ENCODE measurements around the gene TMCO4. TPM values are rescaled to one million over a fixed set of nuclear protein-coding genes. Genes with fewer than 3 reads are reported as not detected.

TMCO4 gene
- total and polyA plus RNA-seq, 2 of the 4 experiments (the other 2 are of a cell fraction) = 7.3 to 8.6 TPM

- Histone ChIP-seq H3K36me3 (ENCODE audit: control insufficient read depth, insufficient read depth, low read length) (no peaks in the 10 kb centered on the region), H2BK20ac (ENCODE audit: low read depth, low read length) (no peak overlapping the region), H3K23ac (ENCODE audit: low read depth, low read length) (no peak overlapping the region), H2BK15ac (ENCODE audit: low read depth, low read length) (no peak overlapping the region), H4K5ac (ENCODE audit: low read depth, low read length) (no peak overlapping the region), H3K18ac (ENCODE audit: low read depth, low read length) (no peak overlapping the region), H3K4ac (ENCODE audit: low read depth, low read length) (no peak overlapping the region), H3K9ac (ENCODE audit: low read depth, low read length) (no peak overlapping the region), H3K27ac (ENCODE audit: insufficient read depth, low read length) (no peak overlapping the region), H3K9me3 (ENCODE audit: control insufficient read depth, insufficient read depth, low read length) (no peaks in the 10 kb centered on the region), H3K4me2 (ENCODE audit: low read depth, low read length) (no peak overlapping the region), H2BK5ac (ENCODE audit: low read depth, low read length, poor library complexity, severe bottlenecking) (no peak overlapping the region), H3K9me1 (ENCODE audit: insufficient read depth, low read length) (peaks cover 7% of the 10 kb centered on the region), H2BK120ac (ENCODE audit: low read depth, low read length) (no peak overlapping the region), H3K56ac (ENCODE audit: extremely low read depth, insufficient read depth, low read length) (no peak overlapping the region), H2AFZ (replicated peaks; ENCODE audit: low read length, poor library complexity) (no peak overlapping the region), H4K8ac (ENCODE audit: low read depth in 2 of 2, low read length in 2 of 2) (no peak overlapping the region), H3K79me1 (ENCODE audit: low read depth in 1 of 2, low read length in 2 of 2) (no peaks in the 10 kb centered on the region), H4K91ac (ENCODE audit: insufficient read depth, low read depth, low read length) (no peak overlapping the region), H3K4me1 (ENCODE audit: control insufficient read depth, insufficient read depth, low read length) (peaks cover 7% of the 10 kb centered on the region; the same call in 1 of the 2 replicates), H2AK9ac (replicated peaks; ENCODE audit: low read depth, low read length, poor library complexity) (no peak overlapping the region), H3K4me3 (ENCODE audit: insufficient read depth, low read depth, low read length) (no peak overlapping the region), H4K20me1 (ENCODE audit: insufficient read depth, low read length) (no peaks in the 10 kb centered on the region), H3K27me3 (ENCODE audit: control insufficient read depth, insufficient read depth, low read length) (no peaks in the 10 kb centered on the region), H2AK5ac (ENCODE audit: low read depth, low read length) (no peak overlapping the region), H3K14ac (replicated peaks; ENCODE audit: low read depth, low read length) (no peak overlapping the region)
- CTCF ChIA-PET = no interaction called here
- in situ Hi-C loops (cut with MboI; ENCODE audit: low sequenced_read_pairs) (no loop called here), dilution Hi-C loops (cut with HindIII; ENCODE audit: low sequenced_read_pairs, unreplicated experiment) (no loop called here), intact Hi-C loops (cut with micrococcal nuclease) (no loop called here)
- POLR2A ChIA-PET (ENCODE audit: unreplicated experiment) = no interaction called here
- TF ChIP-seq BHLHE40 (IDR thresholded peaks at IDR 0.05; ENCODE audit: low read depth, low read length) (no peak), SMC3 (IDR thresholded peaks at IDR 0.05; ENCODE audit: low read depth, low read length) (no peak), CHD1 (IDR thresholded peaks at IDR 0.05; ENCODE audit: low read depth, low read length) (no peak), RCOR1 (IDR thresholded peaks at IDR 0.05; ENCODE audit: insufficient replicate concordance, low read length) (no peak), ELK1 (IDR thresholded peaks at IDR 0.05; ENCODE audit: borderline replicate concordance, low read depth, low read length) (no peak), RFX5 (IDR thresholded peaks at IDR 0.05; ENCODE audit: low read depth, low read length) (no peak), POLR2A (IDR thresholded peaks at IDR 0.05; ENCODE audit: low read depth, low read length) (no peak), MAFK (IDR thresholded peaks at IDR 0.05; ENCODE audit: low read depth, low read length) (no peak), USF2 (IDR thresholded peaks at IDR 0.05; ENCODE audit: low read depth, low read length) (no peak), NFE2L2 (IDR thresholded peaks at IDR 0.05; ENCODE audit: low read depth, low read length) (no peak), CEBPB (IDR thresholded peaks at IDR 0.05; ENCODE audit: low read depth, low read length) (no peak), FOS (IDR thresholded peaks at IDR 0.05; ENCODE audit: low read depth, low read length) (no peak), CTCF (conservative IDR thresholded peaks at IDR 0.05; ENCODE audit: low read depth, low read length) (no peak), MXI1 (IDR thresholded peaks at IDR 0.05; ENCODE audit: borderline replicate concordance, low read depth, low read length) (no peak)
- DNase-seq (no peak), ATAC-seq (ENCODE audit: low read depth) (no peak)
- BruUV-seq (replicated peaks) = no TSS peak
- WGBS, 2 experiments (ENCODE audit: extremely low coverage in 2 of 2, insufficient read length in 1 of 2) = 90% methylated on average over 2 of the region's 10 CpGs; no CpG with 5 or more reads in 1 of the 2 experiments
Measured at GRCh38 chr1:19637606-19638005, 162.1 kb downstream of the TMCO4 start.
